ENCODE measurements around the gene CLOCK. TPM values are rescaled to one million over a fixed set of nuclear protein-coding genes. Genes with fewer than 3 reads are reported as not detected.

The CLOCK gene
- total RNA-seq, 3 donors from 2014 or later, result 29.8 to 32.2 (median 30.2) TPM

DNA sequence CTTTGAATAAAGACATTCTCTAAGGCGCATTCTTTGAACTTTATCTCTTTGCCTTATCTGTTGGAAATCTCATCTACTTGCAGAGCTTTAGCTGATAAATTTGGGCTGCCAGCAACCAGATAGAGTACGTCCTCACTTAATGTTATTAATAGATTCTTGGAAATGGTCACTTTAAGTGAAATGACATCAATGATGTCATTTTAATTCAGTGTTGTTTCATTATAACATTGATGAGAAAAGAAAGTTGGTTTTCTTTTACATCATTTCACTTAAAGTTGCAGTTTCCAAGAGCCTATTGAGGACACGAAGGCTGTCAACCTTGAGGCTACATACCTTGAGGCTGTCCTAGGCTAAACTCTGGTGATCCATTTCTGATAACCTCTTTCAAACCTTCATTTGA is 141.6 kb downstream of the CLOCK start:
- no peak overlapping the region for H3K27ac ChIP-seq
- intact Hi-C loops (cut with DNase I; ENCODE audit: low total_unique reads), result no loop called here
- no peak overlapping the region for H3K4me3 ChIP-seq
- DNase-seq (ENCODE audit: low spot score in 2 of 2), result no peak
- no peaks in the 10 kb centered on the region for H3K9me3 ChIP-seq
- H3K36me3 ChIP-seq, result no peaks in the 10 kb centered on the region
- no peaks in the 10 kb centered on the region for H3K27me3 ChIP-seq
- no peak for TF ChIP-seq POLR2A (IDR thresholded peaks at IDR 0.05)
- no peak for TF ChIP-seq POLR2AphosphoS5 (IDR thresholded peaks at IDR 0.05)
- TF ChIP-seq, protein P1, sequence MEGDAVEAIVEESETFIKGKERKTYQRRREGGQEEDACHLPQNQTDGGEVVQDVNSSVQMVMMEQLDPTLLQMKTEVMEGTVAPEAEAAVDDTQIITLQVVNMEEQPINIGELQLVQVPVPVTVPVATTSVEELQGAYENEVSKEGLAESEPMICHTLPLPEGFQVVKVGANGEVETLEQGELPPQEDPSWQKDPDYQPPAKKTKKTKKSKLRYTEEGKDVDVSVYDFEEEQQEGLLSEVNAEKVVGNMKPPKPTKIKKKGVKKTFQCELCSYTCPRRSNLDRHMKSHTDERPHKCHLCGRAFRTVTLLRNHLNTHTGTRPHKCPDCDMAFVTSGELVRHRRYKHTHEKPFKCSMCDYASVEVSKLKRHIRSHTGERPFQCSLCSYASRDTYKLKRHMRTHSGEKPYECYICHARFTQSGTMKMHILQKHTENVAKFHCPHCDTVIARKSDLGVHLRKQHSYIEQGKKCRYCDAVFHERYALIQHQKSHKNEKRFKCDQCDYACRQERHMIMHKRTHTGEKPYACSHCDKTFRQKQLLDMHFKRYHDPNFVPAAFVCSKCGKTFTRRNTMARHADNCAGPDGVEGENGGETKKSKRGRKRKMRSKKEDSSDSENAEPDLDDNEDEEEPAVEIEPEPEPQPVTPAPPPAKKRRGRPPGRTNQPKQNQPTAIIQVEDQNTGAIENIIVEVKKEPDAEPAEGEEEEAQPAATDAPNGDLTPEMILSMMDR (IDR thresholded peaks at IDR 0.05), result no peak
- H3K4me1 ChIP-seq, result no peaks in the 10 kb centered on the region

GRCh38 chr4:55399581-55399980 is 147.1 kb downstream of the CLOCK start:
- no peak for DNase-seq (ENCODE audit: low spot score in 2 of 2)
- Histone ChIP-seq H3K36me3 (no peaks in the 10 kb centered on the region), H3K27me3 (no peaks in the 10 kb centered on the region), H3K9me3 (no peaks in the 10 kb centered on the region), H3K4me3 (peak overlapping the region in 2 of 3 donors; percentile 92 to 97), H3K4me1 (peaks cover 0 to 4% of the 10 kb centered on the region in 2 donors), H3K27ac (peak overlapping the region; percentile 73 to 99)
- intact Hi-C loops (cut with DNase I; ENCODE audit: low total_unique reads), result no loop called here
- TF ChIP-seq POLR2A (IDR thresholded peaks at IDR 0.05) (no peak), POLR2AphosphoS5 (IDR thresholded peaks at IDR 0.05) (no peak)
- TF ChIP-seq, protein P1 (IDR thresholded peaks at IDR 0.05), result no peak

DNA sequence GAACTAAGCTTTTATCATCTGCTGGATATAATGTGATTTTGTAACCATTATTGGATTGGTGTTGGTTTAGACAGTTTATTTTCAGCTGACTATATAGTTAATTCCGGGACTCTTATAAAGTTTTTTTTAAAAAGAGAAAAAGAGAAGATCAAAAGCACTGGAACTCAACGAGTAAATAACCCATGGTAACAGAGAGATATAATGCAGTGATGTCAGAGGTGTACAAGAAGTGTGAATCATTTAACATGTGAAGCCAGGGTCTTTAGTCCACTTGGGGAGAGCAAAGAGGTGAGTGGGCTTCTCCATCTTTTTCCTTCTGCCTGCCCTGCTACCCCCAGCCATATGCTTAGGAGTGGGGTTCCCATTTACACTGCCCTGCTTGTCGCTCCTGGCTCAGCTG is 147.7 kb downstream of the CLOCK start:
- no peak for DNase-seq (ENCODE audit: low spot score in 2 of 2)
- TF ChIP-seq POLR2A (IDR thresholded peaks at IDR 0.05) (no peak), POLR2AphosphoS5 (IDR thresholded peaks at IDR 0.05) (no peak)
- TF ChIP-seq, protein P1 (IDR thresholded peaks at IDR 0.05), result no peak
- H3K27me3 ChIP-seq, result no peaks in the 10 kb centered on the region
- H3K4me3 ChIP-seq, result peak overlapping the region; percentile 92 to 97 (median 94)
- H3K9me3 ChIP-seq, result no peaks in the 10 kb centered on the region
- intact Hi-C loops (cut with DNase I; ENCODE audit: low total_unique reads), result no loop called here
- H3K4me1 ChIP-seq, result peaks cover 0 to 4% of the 10 kb centered on the region in 2 donors
- H3K36me3 ChIP-seq, result no peaks in the 10 kb centered on the region
- H3K27ac ChIP-seq, result peak overlapping the region; percentile 73 to 99

DNA sequence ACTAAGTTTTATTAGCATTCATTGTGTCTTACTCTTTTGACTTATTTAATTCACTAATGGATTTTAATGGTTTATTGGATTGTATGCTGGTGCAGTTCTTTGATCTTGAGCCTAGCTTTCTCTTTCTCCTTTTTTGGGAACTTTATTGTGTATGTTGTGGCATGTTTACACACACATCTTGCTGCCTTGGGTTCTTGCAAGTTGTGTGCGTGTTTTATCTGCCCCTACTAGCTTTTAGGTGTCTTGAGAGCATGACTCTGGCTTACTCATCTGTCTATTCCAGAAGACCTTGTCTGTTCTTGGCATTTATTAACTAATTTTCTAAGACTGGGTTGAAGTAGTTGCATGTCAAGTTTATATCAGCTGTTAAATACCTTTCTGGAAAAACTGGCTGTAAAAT is 148.2 kb downstream of the CLOCK start:
- DNase-seq (ENCODE audit: low spot score in 2 of 2), result no peak
- Histone ChIP-seq H3K27ac (peak overlapping the region; percentile 99), H3K4me3 (peak overlapping the region; percentile 92 to 97 (median 94)), H3K9me3 (no peaks in the 10 kb centered on the region), H3K36me3 (no peaks in the 10 kb centered on the region), H3K4me1 (peaks cover 0 to 4% of the 10 kb centered on the region in 2 donors), H3K27me3 (no peaks in the 10 kb centered on the region)
- intact Hi-C loops (cut with DNase I; ENCODE audit: low total_unique reads), result no loop called here
- TF ChIP-seq, protein P1 (IDR thresholded peaks at IDR 0.05), result no peak
- TF ChIP-seq POLR2AphosphoS5 (IDR thresholded peaks at IDR 0.05), result no peak
- TF ChIP-seq POLR2A (IDR thresholded peaks at IDR 0.05), result no peak

DNA sequence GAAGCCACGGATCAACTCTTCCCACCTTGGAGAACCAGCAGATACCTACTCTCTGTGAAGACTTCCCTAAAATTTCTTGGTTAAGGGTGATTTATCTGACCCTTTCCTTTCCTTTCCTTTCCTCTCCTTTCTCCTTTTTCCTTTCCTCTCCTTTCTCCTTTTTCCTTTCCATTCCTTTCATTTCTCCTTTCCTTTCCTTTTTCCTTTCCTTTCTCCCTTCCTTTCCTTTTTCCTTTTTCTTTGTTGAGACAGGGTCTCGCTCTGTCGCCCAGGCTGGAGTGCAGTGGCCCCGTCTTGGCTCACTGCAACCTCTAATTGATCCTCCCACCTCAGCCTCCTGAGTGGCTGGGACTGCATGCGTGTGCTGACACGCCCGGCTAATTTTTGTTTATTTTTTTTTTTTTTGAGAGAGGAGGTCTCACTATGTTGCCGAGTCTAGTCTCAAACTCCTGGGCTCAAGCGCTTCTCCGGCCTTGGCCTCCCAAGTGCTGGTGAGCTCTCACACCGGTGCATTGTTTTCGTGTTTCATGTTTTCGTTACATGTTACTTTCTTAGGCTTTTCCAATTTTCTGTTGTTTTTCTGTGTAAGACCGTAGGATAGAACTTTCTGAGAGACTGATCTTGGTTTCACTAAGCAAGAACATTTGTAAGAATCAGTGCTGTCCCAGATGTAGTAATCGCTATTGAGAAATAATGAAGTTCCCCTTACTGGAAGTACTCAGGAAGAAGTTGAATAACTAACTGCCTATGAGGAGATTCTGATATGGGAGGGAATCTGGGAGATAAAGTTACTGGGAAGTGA is 149.0 kb downstream of the CLOCK start:
- TF ChIP-seq POLR2AphosphoS5 (IDR thresholded peaks at IDR 0.05), result peak in 2 of 3 donors; percentile 27 to 46
- TF ChIP-seq, protein P1 (IDR thresholded peaks at IDR 0.05), result no peak
- peak overlapping the region; percentile 92 to 97 (median 94) for H3K4me3 ChIP-seq
- no peak for DNase-seq (ENCODE audit: low spot score in 2 of 2)
- H3K27ac ChIP-seq, result peak overlapping the region; percentile 99
- intact Hi-C loops (cut with DNase I; ENCODE audit: low total_unique reads), result no loop called here
- no peaks in the 10 kb centered on the region for H3K9me3 ChIP-seq
- no peaks in the 10 kb centered on the region for H3K36me3 ChIP-seq
- H3K4me1 ChIP-seq, result peaks cover 0 to 4% of the 10 kb centered on the region in 2 donors
- H3K27me3 ChIP-seq, result no peaks in the 10 kb centered on the region
